Pancreas (tissue), 10 donors: ENCODE data around the gene DCTN4. TPM values are rescaled to one million over a fixed set of nuclear protein-coding genes. Genes with fewer than 3 reads are reported as not detected.

Source experiments
- ATAC-seq, 4 donors: fragments of 200-7000 bp; cut with Tn5 transposase; one replicate each; pipeline versions ENCODE4 v1.8.0 to v1.9.1; 2020; ENCODE audit warnings: mild to moderate bottlenecking in 4 of 4, moderate library complexity in 4 of 4
- DNase-seq, 6 donors: peaks; one replicate each; pipeline ENCODE4 v3.0.0-alpha.2; 2020
- FAIRE-seq: peaks from 2 replicates; lab custom pipeline; 2012; peaks lifted over from hg19 to GRCh38; lab: Jason Lieb, UNC
- H3K27ac ChIP-seq, 4 donors: fragments of 200-600 bp; sonication (generic); 1 replicate in 3 of 4; 2 replicates in 1 of 4; pipeline versions ENCODE4 v1.5.0 to v1.8.0; 2020
- H3K27me3 ChIP-seq, 4 donors: fragments of 200-600 bp; one replicate each; pipeline ENCODE4 v1.8.0; 2021
- H3K36me3 ChIP-seq, 3 donors: fragments of 200-600 bp; sonication (generic) in 1 of 3; one replicate each; pipeline versions ENCODE4 v1.5.0 to v1.8.0; 2020 to 2021
- H3K4me1 ChIP-seq, 3 donors: fragments of 200-600 bp; one replicate each; pipeline ENCODE4 v1.8.0; 2021
- H3K4me3 ChIP-seq, 4 donors: fragments of 200-600 bp; sonication (generic) in 2 of 4; one replicate each; pipeline versions ENCODE4 v1.5.0 to v1.8.0; 2020 to 2021
- H3K9me3 ChIP-seq, 4 donors: fragments of 200-600 bp; one replicate each; pipeline ENCODE4 v1.8.0; 2021
- CTCF ChIP-seq, 4 donors: fragments of 200-600 bp; sonication (generic) in 3 of 4; IDR thresholded peaks; one replicate each; pipeline versions ENCODE4 v1.5.0 to v1.8.0; 2021; ENCODE audit warnings: antibody characterized with exemption in 4 of 4
- WGBS, 2 donors: extraction: QIAGEN DNeasy Blood & Tissue Kit; methylation state at CpG; one replicate each; pipeline ENCODE4 v1.1.7; 2013; 5-methylcytosine and 5-hydroxymethylcytosine counted together
- intact Hi-C, 3 donors: fragments of 100-400 bp; cut with DNase I; formaldehyde crosslinking; loops; one replicate each; pipeline versions ENCODE4 v1.11.1 to v1.14.2; 2022
- polyA plus RNA-seq, 2 donors: library from polyadenylated mRNA; stranded (reverse); fragments of 200-250 nt; gene quantifications; one replicate each; pipeline ENCODE4 v1.2.3, GENCODE V29; 2013
- total RNA-seq, 6 donors: library from RNA; stranded (reverse); fragmentation: NEBNext Ultra II Directional in 4 of 6; extraction: Animal tissue kit (Norgen Biotek cat#: 25700) in 4 of 6; gene quantifications; one replicate each; pipeline versions ENCODE4 v1.2.1 to v1.2.4, GENCODE V29; 2021 to 2023
- donor health status: healthy with polysubstance abuse.
- donor health status: DM: no; HTN: no; CAD: no; lungs with moderate emphysema.
- donor health status: DM: no; HTN: no; CAD: no.
- donor health status: control.
- donor health status: control.
- donor health status: Bipolar disorder and iron deficiency.
- donor health status: DM: yes; HTN: yes; CAD: no.
- donor health status: DM: no; HTN: no; CAD: no.
- donor health status: DM: no; HTN: no; CAD: no.
- donor health status: DM: yes; HTN: yes; CAD: no.

DCTN4 gene
- total and polyA plus RNA-seq, 8 donors, result 13.8 to 61.1 (median 45.1) TPM

GRCh38 chr5:150670275-150670947, 88.4 kb downstream of the DCTN4 start:
- Histone ChIP-seq H3K9me3 (no peaks in the 10 kb centered on the region), H3K36me3 (no peaks in the 10 kb centered on the region), H3K4me3 (no peak overlapping the region), H3K27me3 (no peaks in the 10 kb centered on the region), H3K27ac (no peak overlapping the region), H3K4me1 (peaks cover 0 to 5% (median 0%) of the 10 kb centered on the region in 3 donors)
- 82 to 87% methylated on average over 14 of the region's 14 CpGs for WGBS, 2 donors
- no peak for DNase-seq
- FAIRE-seq, result no peak
- TF ChIP-seq CTCF (IDR thresholded peaks at IDR 0.05), result no peak
- intact Hi-C loops, result no loop called here
- ATAC-seq, result no peak

- H3K27ac ChIP-seq, result no peak overlapping the region
- intact Hi-C loops, result no loop called here
- TF ChIP-seq CTCF (IDR thresholded peaks at IDR 0.05), result no peak
- no peak for DNase-seq
- no peaks in the 10 kb centered on the region for H3K9me3 ChIP-seq
- no peak for FAIRE-seq
- no peak for ATAC-seq
- H3K4me1 ChIP-seq, result no peaks in the 10 kb centered on the region
- no peaks in the 10 kb centered on the region for H3K27me3 ChIP-seq
- H3K36me3 ChIP-seq, result no peaks in the 10 kb centered on the region
- no peak overlapping the region for H3K4me3 ChIP-seq
- WGBS, 2 donors, result 45 to 58% methylated on average over 12 of the region's 12 CpGs
These were observed 93.8 kb downstream of the DCTN4 start for GRCh38 chr5:150665044-150665443.

GRCh38 chr5:150663936-150664335, 94.9 kb downstream of the DCTN4 start:
- intact Hi-C loops, result no loop called here
- no peaks in the 10 kb centered on the region for H3K9me3 ChIP-seq
- H3K27ac ChIP-seq, result no peak overlapping the region
- H3K27me3 ChIP-seq, result no peaks in the 10 kb centered on the region
- no peak overlapping the region for H3K4me3 ChIP-seq
- DNase-seq, result no peak
- H3K36me3 ChIP-seq, result no peaks in the 10 kb centered on the region
- WGBS, 2 donors, result 84 to 91% methylated on average over 3 of the region's 3 CpGs
- no peaks in the 10 kb centered on the region for H3K4me1 ChIP-seq
- no peak for ATAC-seq
- no peak for TF ChIP-seq CTCF (IDR thresholded peaks at IDR 0.05)
- FAIRE-seq, result no peak

DNA sequence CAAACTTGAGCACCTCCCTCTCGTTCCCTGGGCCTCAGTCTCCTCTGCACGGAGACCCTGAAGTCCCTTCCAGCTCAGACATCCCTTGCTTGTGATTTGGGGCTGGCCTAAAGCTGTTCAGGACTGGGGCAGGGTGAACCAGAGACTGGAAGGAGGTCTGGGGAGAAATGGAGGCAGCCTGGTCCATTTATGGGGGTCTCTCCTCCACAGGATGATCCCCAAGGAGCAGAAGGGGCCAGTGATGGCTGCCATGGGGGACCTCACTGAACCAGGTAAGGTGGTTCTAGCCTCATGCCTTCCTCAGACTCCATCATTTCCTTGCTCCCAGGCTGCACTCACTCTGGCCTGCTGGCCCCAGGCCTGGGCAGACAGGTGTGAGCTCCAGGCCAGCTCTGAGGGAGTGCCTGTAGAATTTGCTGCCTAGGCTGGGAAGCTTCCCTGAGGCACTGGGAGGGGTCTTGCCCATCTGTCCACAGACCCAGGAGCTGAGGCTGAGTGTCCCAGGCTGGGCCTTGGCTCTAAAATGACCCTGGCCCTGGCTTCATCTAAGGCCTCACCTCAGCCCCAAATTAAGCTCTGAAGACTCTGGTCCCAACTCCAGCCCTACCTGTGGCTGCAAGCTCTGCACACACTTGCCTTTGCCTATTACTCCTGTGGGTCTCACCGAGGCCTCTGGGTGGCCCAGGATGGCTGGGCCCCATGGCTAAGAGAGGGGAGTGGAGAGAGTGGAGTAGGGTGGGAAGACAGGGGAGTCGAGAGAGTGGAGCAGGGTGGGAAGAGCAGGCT, 95.9 kb downstream of the DCTN4 start:
- Histone ChIP-seq H3K27me3 (no peaks in the 10 kb centered on the region), H3K36me3 (no peaks in the 10 kb centered on the region), H3K4me1 (no peaks in the 10 kb centered on the region), H3K27ac (no peak overlapping the region), H3K4me3 (no peak overlapping the region), H3K9me3 (no peaks in the 10 kb centered on the region)
- FAIRE-seq (no peak), ATAC-seq (no peak), DNase-seq (no peak)
- no peak for TF ChIP-seq CTCF (IDR thresholded peaks at IDR 0.05)
- 72 to 73% methylated on average over 4 of the region's 4 CpGs for WGBS, 2 donors
- intact Hi-C loops, result no loop called here
